ENCODE measurements around the gene GPR157.
A peak's percentile ranks its signal among the peaks of the same experiment; 100 is the strongest.
"Not testable (repeated sequence)": the region's sequence is repeated elsewhere in the genome, so short reads cannot be mapped to it uniquely, and the experiment has no call there.

Gene GPR157

GRCh38 chr1:9145714-9146113, 16.8 kb upstream of the GPR157 start:
- no peak for DNase-seq

GRCh38 chr1:9145021-9145668, 16.2 kb upstream of the GPR157 start:
- no peak for DNase-seq

- DNase-seq = not testable (repeated sequence)
These were observed 15.6 kb upstream of the GPR157 start for GRCh38 chr1:9144494-9144893.

- no peak for DNase-seq
These were observed 14.3 kb upstream of the GPR157 start for GRCh38 chr1:9143250-9143649.

GRCh38 chr1:9139930-9140329, 11.0 kb upstream of the GPR157 start:
- DNase-seq = no peak

GRCh38 chr1:9136932-9137331, 8.0 kb upstream of the GPR157 start:
- DNase-seq = no peak

- DNase-seq = no peak
These were observed 6.4 kb upstream of the GPR157 start for GRCh38 chr1:9135073-9135836.

- no peak for DNase-seq
These were observed 5.1 kb upstream of the GPR157 start for GRCh38 chr1:9133870-9134585.

GRCh38 chr1:9129266-9130041, 552 bp upstream of the GPR157 start:
- DNase-seq = peak; percentile 94

- no peak for DNase-seq
These were observed 759 bp downstream of the GPR157 start for GRCh38 chr1:9128166-9128519.

- no peak for DNase-seq
These were observed 1.3 kb downstream of the GPR157 start for GRCh38 chr1:9127395-9128165.

- DNase-seq = no peak
These were observed 2.4 kb downstream of the GPR157 start for GRCh38 chr1:9126511-9126910.

- DNase-seq = not testable (repeated sequence)
These were observed 3.1 kb downstream of the GPR157 start for GRCh38 chr1:9125847-9126246.

- no peak for DNase-seq
These were observed 3.6 kb downstream of the GPR157 start for GRCh38 chr1:9125325-9125724.

- not testable (repeated sequence) for DNase-seq
These were observed 4.5 kb downstream of the GPR157 start for GRCh38 chr1:9124389-9124788.

- not testable (repeated sequence) for DNase-seq
These were observed 5.2 kb downstream of the GPR157 start for GRCh38 chr1:9123665-9124064.

- DNase-seq = no peak
These were observed 7.1 kb downstream of the GPR157 start for GRCh38 chr1:9121496-9122409.

- DNase-seq = no peak
These were observed 8.5 kb downstream of the GPR157 start for GRCh38 chr1:9120312-9120958.

- DNase-seq = no peak
These were observed 9.2 kb downstream of the GPR157 start for GRCh38 chr1:9119745-9120144.

- no peak for DNase-seq
These were observed 10.7 kb downstream of the GPR157 start for GRCh38 chr1:9118186-9118585.

Measured in activated effector memory CD4-positive, alpha-beta T cell treated with anti-CD3 and anti-CD28 coated beads, Interleukin-2, amount 50 U/mL, for 16 hours (primary cell).